H1 (cell line): ENCODE results near the gene HERC3. TPM values are rescaled to one million over a fixed set of nuclear protein-coding genes. Genes with fewer than 3 reads are reported as not detected.

ENCODE experiments used
- CTCF ChIA-PET: fragments of 300-600 bp; sonication (Branson Sonifier 250); formaldehyde crosslinking; loops from one replicate; lab custom pipeline; 2021; ENCODE audit not compliant: partially characterized antibody; lab: Charles Lee
- POLR2A ChIA-PET: fragments of 300-600 bp; sonication (Branson Sonifier 250); formaldehyde crosslinking; loops from one replicate; lab custom pipeline; 2021; ENCODE audit warnings: inconsistent platforms; ENCODE audit not compliant: partially characterized antibody; lab: Charles Lee
- DNase-seq, 2 experiments: peaks; one replicate each; pipeline versions ENCODE4 v3.0.0 to v3.0.0-alpha.2; 2010 to 2022; ENCODE audit warnings: low spot score in 2 of 2, low read depth in 1 of 2, mixed read lengths in 1 of 2
- FAIRE-seq: peaks from 2 replicates; lab custom pipeline; 2011; peaks lifted over from hg19 to GRCh38; lab: Jason Lieb, UNC
- H2AFZ ChIP-seq: 2 replicates; pipeline ENCODE4 v1.8.1; 2012; ENCODE audit warnings: low read length, inconsistent platforms
- H2AK5ac ChIP-seq: 2 replicates; pipeline ENCODE4 v1.6.1; 2013; ENCODE audit warnings: low read depth, low read length
- H2BK120ac ChIP-seq: replicated peaks from 2 replicates; pipeline ENCODE3; 2013; ENCODE audit warnings: low read depth, low read length, inconsistent platforms
- H2BK12ac ChIP-seq: 2 replicates; pipeline ENCODE4 v1.6.1; 2013; ENCODE audit warnings: low read depth, low read length
- H2BK15ac ChIP-seq: 2 replicates; pipeline ENCODE4 v1.6.1; 2013; ENCODE audit warnings: low read length
- H2BK20ac ChIP-seq: 2 replicates; pipeline ENCODE4 v1.6.1; 2013; ENCODE audit warnings: low read length
- H2BK5ac ChIP-seq: 2 replicates; pipeline ENCODE4 v1.6.1; 2013; ENCODE audit warnings: low read depth, low read length
- H3K14ac ChIP-seq: 2 replicates; pipeline ENCODE4 v1.6.1; 2013; ENCODE audit warnings: inconsistent platforms; ENCODE audit not compliant: insufficient read length
- H3K18ac ChIP-seq: 2 replicates; pipeline ENCODE4 v1.6.1; 2013; ENCODE audit warnings: low read length; ENCODE audit errors: extremely low read depth
- H3K23ac ChIP-seq: 2 replicates; pipeline ENCODE4 v1.6.1; 2013; ENCODE audit warnings: inconsistent platforms; ENCODE audit not compliant: insufficient read length
- H3K23me2 ChIP-seq: 2 replicates; pipeline ENCODE4 v1.6.1; 2013; ENCODE audit warnings: low read depth, low read length
- H3K27ac ChIP-seq: 2 replicates; pipeline ENCODE4 v1.6.1; 2011; ENCODE audit warnings: low read depth, low read length, inconsistent platforms
- H3K27me3 ChIP-seq, 4 experiments: replicated peaks in 1 of 4; 1 replicate in 1 of 4; 2 replicates in 3 of 4; pipeline versions ENCODE4 v1.6.1 to v1.8.1; 2011 to 2013; ENCODE audit warnings: low read length in 3 of 4, mild to moderate bottlenecking in 3 of 4, inconsistent platforms in 2 of 4, mixed read lengths in 2 of 4, moderate library complexity in 1 of 4; ENCODE audit not compliant: control insufficient read depth in 3 of 4, insufficient read depth in 3 of 4; ENCODE audit errors: extremely low read depth in 1 of 4
- H3K36me3 ChIP-seq, 4 experiments: 2 replicates each; pipeline versions ENCODE4 v1.6.1 to v1.8.1; 2011 to 2013; ENCODE audit warnings: mild to moderate bottlenecking in 4 of 4, low read length in 3 of 4, moderate library complexity in 2 of 4, control low read depth in 1 of 4, inconsistent platforms in 1 of 4; ENCODE audit not compliant: insufficient read depth in 4 of 4, control insufficient read depth in 2 of 4
- H3K4ac ChIP-seq: replicated peaks from 2 replicates; pipeline ENCODE3; 2013; ENCODE audit warnings: low read length, low read depth, mixed read lengths, inconsistent platforms; ENCODE audit not compliant: insufficient read length
- H3K4me1 ChIP-seq, 4 experiments: replicated peaks in 1 of 4; 1 replicate in 1 of 4; 2 replicates in 3 of 4; pipeline versions ENCODE4 v1.6.1 to v1.8.1; 2011 to 2013; ENCODE audit warnings: low read length in 3 of 4, inconsistent platforms in 2 of 4, mixed read lengths in 1 of 4; ENCODE audit not compliant: insufficient read depth in 4 of 4, control insufficient read depth in 3 of 4
- H3K4me2 ChIP-seq, 2 experiments: 2 replicates each; pipeline versions ENCODE4 v1.6.1 to v1.8.1; 2011 to 2013; ENCODE audit warnings: low read depth in 2 of 2, low read length in 2 of 2, control low read depth in 1 of 2, inconsistent platforms in 1 of 2, mild to moderate bottlenecking in 1 of 2; ENCODE audit not compliant: insufficient read depth in 1 of 2
- H3K4me3 ChIP-seq, 4 experiments: fragments of 200-600, 300-600 bp in 1 of 4; sonication (generic), shearing (Covaris generic), sonication (Bioruptor Twin) in 1 of 4; 2 replicates each; pipeline versions ENCODE4 v1.5.1 to v1.8.1; 2011 to 2016; ENCODE audit warnings: low read length in 4 of 4, low read depth in 3 of 4, control low read depth in 2 of 4, inconsistent platforms in 2 of 4, mild to moderate bottlenecking in 2 of 4, mixed read lengths in 1 of 4, moderate library complexity in 1 of 4; ENCODE audit not compliant: insufficient read depth in 2 of 4; ENCODE audit errors: extremely low read depth in 1 of 4
- H3K56ac ChIP-seq: replicated peaks from 2 replicates; pipeline ENCODE3; 2013; ENCODE audit warnings: low read depth, mild to moderate bottlenecking, mixed read lengths, low read length, inconsistent platforms; ENCODE audit not compliant: insufficient read length
- H3K79me1 ChIP-seq: 2 replicates; pipeline ENCODE4 v1.6.1; 2013; ENCODE audit warnings: low read depth, low read length, control low read depth
- H3K79me2 ChIP-seq, 2 experiments: 2 replicates each; pipeline versions ENCODE4 v1.6.1 to v1.8.1; 2012 to 2013; ENCODE audit warnings: low read length in 2 of 2, mild to moderate bottlenecking in 2 of 2, inconsistent platforms in 1 of 2; ENCODE audit not compliant: insufficient read depth in 2 of 2, control insufficient read depth in 1 of 2
- H3K9ac ChIP-seq, 4 experiments: replicated peaks in 1 of 4; 1 replicate in 1 of 4; 2 replicates in 3 of 4; pipeline versions ENCODE4 v1.6.1 to v1.8.1; 2011 to 2013; ENCODE audit warnings: low read depth in 3 of 4, low read length in 3 of 4, control low read depth in 2 of 4, mild to moderate bottlenecking in 2 of 4, moderate library complexity in 2 of 4, inconsistent platforms in 1 of 4; ENCODE audit errors: extremely low read depth in 1 of 4
- H3K9me3 ChIP-seq, 2 experiments: 2 replicates each; pipeline versions ENCODE4 v1.6.1 to v1.8.1; 2012 to 2013; ENCODE audit warnings: mild to moderate bottlenecking in 2 of 2, moderate library complexity in 2 of 2, control low read depth in 1 of 2, inconsistent platforms in 1 of 2, low read depth in 1 of 2, low read length in 1 of 2, mixed read lengths in 1 of 2; ENCODE audit not compliant: insufficient read depth in 2 of 2
- H4K20me1 ChIP-seq, 2 experiments: replicated peaks in 1 of 2; 2 replicates each; pipeline versions ENCODE3 to v1.8.1; 2011 to 2013; ENCODE audit warnings: inconsistent platforms in 2 of 2, low read length in 2 of 2, mild to moderate bottlenecking in 1 of 2; ENCODE audit not compliant: insufficient read depth in 2 of 2, control insufficient read depth in 1 of 2
- H4K5ac ChIP-seq: 2 replicates; pipeline ENCODE4 v1.6.1; 2013; ENCODE audit warnings: low read length, low read depth, mixed read lengths, inconsistent platforms; ENCODE audit not compliant: insufficient read length
- H4K8ac ChIP-seq: 2 replicates; pipeline ENCODE4 v1.8.0; 2013; ENCODE audit warnings: mild to moderate bottlenecking, moderate library complexity, low read length, inconsistent platforms; ENCODE audit not compliant: insufficient read depth; ENCODE audit errors: extremely low read depth
- H4K91ac ChIP-seq: replicated peaks from 2 replicates; pipeline ENCODE3; 2013; ENCODE audit warnings: low read length, mixed read lengths, inconsistent platforms; ENCODE audit not compliant: insufficient read length
- E2F6 ChIP-seq: IDR thresholded peaks from 2 replicates; pipeline ENCODE4 v1.6.1; 2012; ENCODE audit warnings: inconsistent platforms
- YY1 ChIP-seq: IDR thresholded peaks from 2 replicates; pipeline ENCODE4 v1.6.1; 2011; ENCODE audit warnings: low read depth, mild to moderate bottlenecking, low read length
- WGBS, 2 experiments: shearing (Covaris generic) in 1 of 2; methylation state at CpG; one replicate each; pipeline versions ENCODE4 v1.1.6 to v1.1.7; 2013 to 2015; ENCODE audit warnings: low lambda C conversion rate in 2 of 2, mixed read lengths in 2 of 2, inconsistent platforms in 1 of 2, low coverage in 1 of 2, missing lambda C conversion rate in 1 of 2; ENCODE audit not compliant: insufficient replicate concordance in 2 of 2, insufficient coverage in 1 of 2, insufficient read length in 1 of 2; ENCODE audit errors: extremely low coverage in 1 of 2, missing lambda C conversion rate in 1 of 2; 5-methylcytosine and 5-hydroxymethylcytosine counted together
- polyA plus RNA-seq, 7 experiments: library from polyadenylated mRNA; depleted of rRNA in 3 of 7; stranded (reverse) in 5 of 7; unstranded in 2 of 7; fragments of >200 nt in 5 of 7; fragments of 200-250 nt in 2 of 7; gene quantifications; 1 replicate in 5 of 7; 2 replicates in 1 of 7; 4 replicates in 1 of 7; pipeline versions ENCODE4 v1.2.1 to v1.2.3, GENCODE V29; 2011 to 2013; ENCODE audit warnings: missing spikeins in 2 of 7, mixed read lengths in 2 of 7
- total RNA-seq: library from RNA; stranded (reverse); fragmentation: NEBNext Ultra II Directional; extraction: Animal tissue kit (Norgen Biotek cat#: 25700); gene quantifications from 2 replicates; pipeline ENCODE4 v1.2.1, GENCODE V29; 2021

The HERC3 gene
- total and polyA plus RNA-seq, 2 of the 8 experiments (the other 6 are each of a cell fraction or from before 2014, with no cell fraction given): 1.4 to 5.7 TPM

- no peaks in the 10 kb centered on the region for H3K36me3 ChIP-seq
- H3K27me3 ChIP-seq: peaks cover 0 to 4% (median 2%) of the 10 kb centered on the region in 4 experiments; a peak in 5 of 7 replicates
- H2BK5ac ChIP-seq: no peak overlapping the region
- no peak overlapping the region for H3K23ac ChIP-seq
- H3K14ac ChIP-seq: no peak overlapping the region
- H4K91ac ChIP-seq: no peak overlapping the region
- no peak overlapping the region; a peak in 1 of 4 replicates for H3K4me2 ChIP-seq
- POLR2A ChIA-PET: interaction anchor here (0.9 kb wide), 1 partner anchor 11 kb away, joined by 3 read pairs; no protein-coding TSS in a partner anchor
- H2BK15ac ChIP-seq: no peak overlapping the region
- FAIRE-seq (no peak), DNase-seq (no peak)
- no peak overlapping the region for H2AK5ac ChIP-seq
- no peak overlapping the region for H4K8ac ChIP-seq
- no peaks in the 10 kb centered on the region for H3K79me2 ChIP-seq
- H3K27ac ChIP-seq: no peak overlapping the region
- TF ChIP-seq YY1 (no peak), E2F6 (no peak)
- H2BK120ac ChIP-seq: no peak overlapping the region
- no peak overlapping the region for H2BK12ac ChIP-seq
- CTCF ChIA-PET: interaction anchor here (0.6 to 1.9 kb wide), 5 partner anchors 53 to 627 kb away, joined by 3 to 5 read pairs (median 4); no protein-coding TSS in a partner anchor
- no peak overlapping the region for H2BK20ac ChIP-seq
- H3K4me3 ChIP-seq: no peak overlapping the region
- no peak overlapping the region; the same call in 1 of the 2 replicates for H3K18ac ChIP-seq
- H3K79me1 ChIP-seq: no peaks in the 10 kb centered on the region
- H2AFZ ChIP-seq: no peak overlapping the region
- no peaks in the 10 kb centered on the region for H4K20me1 ChIP-seq
- no peak overlapping the region for H3K9ac ChIP-seq
- H3K4ac ChIP-seq: no peak overlapping the region
- WGBS, 2 experiments: 86% methylated on average over 3 of the region's 3 CpGs; no CpG with 5 or more reads in 1 of the 2 experiments
- H3K4me1 ChIP-seq: peaks cover 2 to 12% (median 9%) of the 10 kb centered on the region in 4 experiments; a peak in 6 of 7 replicates
- no peak overlapping the region for H3K56ac ChIP-seq
- no peaks in the 10 kb centered on the region for H3K9me3 ChIP-seq
- H4K5ac ChIP-seq: no peak overlapping the region
- no peaks in the 10 kb centered on the region for H3K23me2 ChIP-seq
Observed at GRCh38 chr4:88599298-88599697, 7.0 kb downstream of the HERC3 start.
